SKM-1 (cell line): Measurements from ENCODE around the gene RBM47.
"Not testable (repeated sequence)": the region's sequence is repeated elsewhere in the genome, so short reads cannot be mapped to it uniquely, and the experiment has no call there.

Experiments used
- DNase-seq: peaks from one replicate; lab custom pipeline; 2025; ENCODE audit not compliant: unreplicated experiment; lab: John Stamatoyannopoulos, UW

The RBM47 gene

DNA sequence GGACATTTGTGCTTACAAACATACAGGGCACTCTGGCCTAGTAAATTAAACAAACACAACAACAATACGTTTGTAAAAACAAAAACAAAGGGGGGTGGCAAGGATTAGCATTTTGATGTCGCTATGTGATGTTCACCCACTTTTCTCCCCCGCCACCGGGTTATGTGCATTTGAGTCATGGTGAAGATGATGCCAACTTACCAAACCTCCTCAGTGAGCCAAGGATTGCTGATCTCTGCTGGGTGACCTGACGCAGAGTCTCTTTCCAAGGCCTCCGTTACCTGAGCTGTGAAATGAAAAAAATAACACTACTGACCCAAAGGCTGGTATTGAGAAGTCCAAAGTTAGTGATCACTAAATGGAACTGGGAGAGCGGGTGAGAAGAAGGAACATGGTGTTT, 85.4 kb downstream of the RBM47 start:
- no peak for DNase-seq

DNA sequence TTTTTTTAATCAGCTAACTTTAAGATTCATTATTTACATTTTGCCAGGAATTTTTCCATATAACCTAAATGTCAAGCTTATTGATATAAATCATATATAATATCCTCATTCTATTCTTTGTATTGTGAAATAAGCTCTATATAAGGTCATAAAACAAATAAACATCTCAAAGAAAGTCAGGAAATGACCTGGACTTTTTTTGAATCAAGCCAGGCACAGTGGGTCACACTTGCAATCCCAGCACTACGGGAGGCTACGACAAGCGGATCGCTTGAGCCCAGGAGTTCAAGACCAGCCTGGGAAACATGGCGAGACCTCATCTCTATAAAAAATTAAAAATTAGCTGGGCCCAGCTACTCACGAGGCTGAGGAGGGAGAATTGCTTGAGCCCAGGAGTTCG, 88.9 kb downstream of the RBM47 start:
- DNase-seq, result no peak

DNA sequence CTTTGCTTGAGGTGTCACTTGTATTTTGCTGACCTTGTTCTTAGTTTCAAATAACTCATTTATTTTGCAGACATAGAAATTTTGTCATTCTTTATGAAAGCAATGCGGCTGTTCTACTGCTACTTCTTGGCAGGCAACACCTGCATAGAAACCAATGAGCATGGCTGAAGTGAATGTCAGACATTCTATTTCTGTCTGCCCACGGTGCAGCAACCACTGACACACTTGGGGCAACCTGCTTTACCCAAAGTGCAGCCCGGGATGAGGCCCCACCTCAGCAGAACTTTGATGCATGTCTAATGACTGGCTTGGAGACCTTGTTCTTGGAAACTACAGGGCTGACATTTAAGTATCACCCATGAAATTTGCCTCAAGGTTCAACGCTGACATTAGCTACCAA, 93.6 kb downstream of the RBM47 start:
- no peak for DNase-seq

DNA sequence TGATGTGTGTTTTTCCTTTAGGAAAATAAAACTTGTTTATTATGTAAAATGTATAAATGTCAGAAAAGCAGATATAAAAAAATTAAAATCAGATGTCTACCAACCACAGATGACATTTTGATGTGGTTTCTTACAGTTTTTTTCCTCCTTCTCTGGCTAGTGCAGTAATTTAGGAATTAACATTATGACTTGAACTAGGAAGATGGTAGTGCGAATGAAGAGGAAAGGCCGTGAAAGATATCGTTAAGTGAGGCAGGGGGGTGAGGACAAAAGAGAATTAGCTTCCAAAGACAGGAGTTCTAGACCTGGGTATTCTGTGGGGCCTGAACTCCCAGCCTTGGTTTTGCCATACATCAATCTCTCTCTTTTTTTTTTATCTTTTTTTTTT, 98.0 kb downstream of the RBM47 start:
- DNase-seq, result no peak

DNA sequence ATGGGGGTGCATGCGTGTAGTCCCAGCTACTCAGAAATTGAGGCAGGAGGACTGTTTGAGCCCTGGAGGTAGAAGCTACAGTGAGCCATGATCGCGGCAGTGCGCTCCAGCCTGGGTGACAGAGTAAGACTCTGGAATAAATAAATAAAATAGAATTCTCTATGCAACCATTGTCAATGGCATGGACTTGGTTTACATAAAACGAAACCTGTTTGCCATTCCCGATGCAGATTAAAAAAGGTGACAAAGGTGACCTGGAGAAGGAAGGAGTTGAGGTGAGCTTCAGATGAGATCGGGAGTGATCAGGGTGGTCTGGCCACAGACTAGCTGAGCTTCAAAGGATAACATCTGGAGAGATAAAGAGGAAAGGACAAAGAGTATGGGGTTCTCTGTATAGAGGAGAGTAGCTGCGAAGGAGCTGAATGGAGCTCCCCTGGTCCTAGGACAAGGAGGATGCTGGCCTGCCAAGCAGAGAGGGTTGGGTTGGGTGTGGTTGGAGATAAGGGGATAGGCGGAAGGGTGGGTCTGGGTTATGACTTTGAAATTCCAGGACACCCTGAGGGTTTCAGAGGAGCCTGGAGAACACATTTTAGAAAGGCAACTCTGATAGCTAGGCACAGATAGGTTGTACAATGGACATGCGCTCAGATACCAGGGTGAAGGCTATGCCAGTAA, 98.6 kb downstream of the RBM47 start:
- DNase-seq, result no peak

DNA sequence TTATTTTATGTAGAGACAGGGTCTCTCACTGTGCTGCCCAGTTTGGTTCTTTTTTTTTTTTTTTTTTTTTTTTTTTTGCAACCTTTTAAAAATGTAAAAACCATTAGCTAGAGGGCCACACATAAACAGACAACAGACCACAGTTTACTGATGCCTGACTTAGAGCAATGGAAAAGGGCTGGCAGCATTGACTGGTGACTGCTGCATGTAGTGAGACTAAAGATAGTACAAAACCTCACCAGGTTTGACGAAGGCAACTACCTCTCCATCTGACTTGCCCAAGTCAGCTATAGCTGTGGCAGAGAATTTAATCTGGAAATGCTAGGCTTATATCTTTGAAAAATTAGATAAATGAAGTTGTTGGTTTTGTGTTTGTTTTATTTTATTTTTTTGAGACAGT, 102.9 kb downstream of the RBM47 start:
- DNase-seq, result no peak

DNA sequence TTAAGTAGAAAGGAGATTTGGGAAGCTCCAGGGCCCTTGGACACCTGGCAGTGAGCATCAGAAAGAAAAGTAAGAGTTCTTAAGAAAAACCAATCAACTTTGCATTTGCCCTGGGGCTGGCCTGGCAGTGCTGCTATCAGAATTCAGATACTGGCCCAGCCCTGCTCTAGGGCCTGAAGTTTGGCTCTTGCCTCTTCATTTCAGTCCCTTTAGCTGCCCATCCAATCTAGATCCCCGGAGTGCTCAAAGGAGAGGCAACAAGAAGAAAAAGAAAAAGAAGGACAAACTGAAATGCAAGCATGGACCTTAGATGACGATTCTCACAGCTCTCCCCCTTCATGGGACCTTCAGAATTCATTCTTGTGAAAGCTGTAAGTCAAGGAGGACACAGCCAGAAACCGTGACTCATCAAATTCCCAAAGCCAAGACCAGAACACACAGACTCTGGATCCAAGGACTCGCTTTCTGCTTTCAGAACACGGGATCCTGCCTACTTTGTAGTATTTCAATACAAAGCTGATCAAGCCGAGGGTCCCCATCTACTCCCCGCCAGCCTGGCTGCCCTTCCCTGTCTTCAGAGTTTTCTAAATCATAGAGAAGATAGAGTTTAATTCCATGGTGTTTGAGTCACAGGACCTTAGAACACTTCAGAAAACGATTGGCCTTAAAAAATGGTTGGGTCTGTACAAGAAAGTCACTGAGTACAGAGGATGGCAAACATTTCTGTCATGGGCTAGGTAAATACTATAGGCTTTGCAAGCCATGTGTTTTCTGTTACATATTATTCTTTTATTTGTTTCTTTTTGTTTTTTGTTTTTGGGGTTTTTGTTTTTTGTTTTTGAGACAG, 103.7 kb downstream of the RBM47 start:
- DNase-seq, result no peak

DNA sequence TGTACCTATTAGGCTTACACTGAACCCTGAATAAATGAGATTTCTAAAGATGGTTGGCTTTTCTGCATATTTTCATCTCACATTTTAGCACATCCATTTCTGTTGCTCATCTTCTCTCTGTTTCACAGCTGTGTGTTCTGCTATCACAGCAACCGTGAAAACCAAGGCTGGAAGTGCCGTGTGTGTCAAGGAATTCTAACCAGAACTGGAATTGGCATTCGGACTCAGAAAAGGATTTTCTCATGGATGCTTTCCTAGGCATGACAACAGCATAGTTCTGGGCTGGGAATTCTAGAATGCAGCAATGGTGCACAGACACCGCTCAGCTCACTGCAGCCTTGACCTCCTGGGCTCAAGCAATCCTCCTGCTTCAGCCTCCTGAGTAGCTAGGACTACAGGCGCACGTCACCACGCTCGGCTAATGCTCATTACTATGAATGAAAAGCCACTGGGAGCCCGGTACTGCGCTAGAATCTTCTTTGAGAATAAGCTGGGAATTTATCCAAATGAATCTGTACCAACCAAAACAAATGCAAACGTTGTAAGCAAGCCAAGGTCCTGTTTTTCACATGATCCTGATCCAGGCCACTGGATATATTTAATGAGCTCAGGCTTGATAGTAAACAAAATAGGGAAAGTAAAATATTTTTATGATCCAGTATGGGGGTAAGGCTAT, 105.2 kb downstream of the RBM47 start:
- DNase-seq, result no peak

DNA sequence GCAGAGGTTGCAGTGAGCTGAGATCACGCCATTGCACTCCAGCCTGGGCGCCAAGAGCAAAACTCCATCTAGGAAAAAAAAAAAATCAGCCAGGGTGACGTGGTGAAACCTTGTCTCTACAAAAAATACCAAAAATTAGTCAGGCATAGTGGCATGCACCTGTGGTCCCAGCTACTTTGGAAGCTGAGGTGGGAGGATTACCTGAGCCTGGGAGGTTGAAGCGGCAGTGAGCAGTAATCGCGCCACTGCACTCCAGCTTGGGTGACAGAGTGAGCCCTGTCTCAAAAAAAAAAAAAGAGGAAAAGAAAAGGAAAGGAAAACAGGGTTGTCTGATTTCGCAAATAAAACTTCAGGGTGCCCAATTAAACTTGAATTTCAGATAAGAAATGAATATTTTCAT, 106.1 kb downstream of the RBM47 start:
- DNase-seq, result no peak

DNA sequence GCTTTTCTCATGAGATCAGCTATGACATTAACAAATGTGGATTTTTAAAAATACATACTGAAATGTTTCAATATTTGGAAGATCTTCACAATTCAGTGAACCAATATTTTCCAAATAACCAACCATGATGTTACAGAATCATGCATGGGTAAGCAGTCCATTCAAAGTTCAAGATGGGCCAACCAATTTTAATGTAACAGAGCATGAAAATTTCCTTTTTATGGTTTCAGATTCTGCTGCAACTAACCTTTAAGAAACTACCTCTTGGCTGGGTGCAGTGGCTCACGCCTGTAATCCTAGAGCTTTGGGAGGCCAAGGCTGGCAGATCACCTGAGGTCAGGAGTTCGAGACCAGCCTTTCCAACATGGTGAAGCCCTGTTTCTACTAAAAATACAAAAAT, 107.7 kb downstream of the RBM47 start:
- no peak for DNase-seq

DNA sequence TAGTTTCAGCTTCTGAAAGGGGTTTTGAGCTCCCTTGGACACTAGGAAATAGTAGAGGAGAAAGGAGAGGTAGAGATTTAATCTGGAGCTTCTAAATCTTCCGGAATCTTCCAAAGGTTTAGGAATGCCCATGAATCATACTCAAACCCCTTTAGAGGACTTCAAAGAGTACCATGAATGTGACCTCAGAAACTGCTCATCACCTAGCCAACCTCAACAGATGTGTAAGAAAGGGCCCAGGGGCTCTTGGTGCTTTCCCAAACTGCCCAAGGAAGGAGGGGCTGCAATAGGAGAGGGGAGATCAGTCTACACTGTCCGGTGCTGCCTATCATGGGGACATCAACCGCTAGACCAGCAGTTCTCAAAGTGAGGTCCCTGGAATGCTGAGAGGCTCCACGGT, 109.1 kb downstream of the RBM47 start:
- DNase-seq, result no peak

DNA sequence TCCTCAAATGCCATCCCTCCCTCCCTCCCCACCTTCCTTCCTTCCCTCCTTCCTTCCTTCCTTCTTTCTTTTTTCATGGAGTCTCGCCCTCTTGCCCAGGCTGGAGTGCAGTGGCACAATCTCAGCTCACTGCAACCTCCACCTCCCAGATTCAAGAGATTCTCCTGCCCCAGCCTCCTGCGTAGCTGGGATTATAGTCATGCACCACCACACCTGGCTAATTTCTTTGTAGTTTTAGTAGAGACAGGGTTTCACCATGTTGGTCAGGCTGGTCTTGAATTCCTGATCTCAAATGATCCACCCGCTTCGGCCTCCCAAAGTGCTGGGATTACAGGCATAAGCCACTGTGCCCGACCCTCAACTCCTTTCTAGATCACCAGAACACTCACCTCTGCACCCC, 112.6 kb downstream of the RBM47 start:
- not testable (repeated sequence) for DNase-seq

DNA sequence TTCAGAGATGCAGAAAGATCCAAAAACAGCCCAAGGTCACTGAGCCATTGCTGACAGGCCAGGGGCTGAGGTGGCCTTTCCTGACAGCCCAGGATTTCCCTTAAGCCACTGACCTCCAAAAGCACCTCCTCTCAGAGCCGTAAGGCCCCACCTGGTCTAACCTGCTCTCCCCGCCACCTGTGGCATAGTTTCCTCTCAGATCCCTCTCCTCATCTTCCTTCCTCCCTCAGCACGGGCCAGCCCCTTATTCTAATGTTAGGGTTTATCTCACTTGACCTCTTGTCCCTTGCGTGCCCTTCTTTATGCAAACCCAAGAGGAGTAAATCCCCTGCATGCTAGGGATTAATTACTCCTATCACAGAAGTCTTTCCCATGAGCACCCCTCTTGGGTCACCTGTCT, 113.0 kb downstream of the RBM47 start:
- no peak for DNase-seq

DNA sequence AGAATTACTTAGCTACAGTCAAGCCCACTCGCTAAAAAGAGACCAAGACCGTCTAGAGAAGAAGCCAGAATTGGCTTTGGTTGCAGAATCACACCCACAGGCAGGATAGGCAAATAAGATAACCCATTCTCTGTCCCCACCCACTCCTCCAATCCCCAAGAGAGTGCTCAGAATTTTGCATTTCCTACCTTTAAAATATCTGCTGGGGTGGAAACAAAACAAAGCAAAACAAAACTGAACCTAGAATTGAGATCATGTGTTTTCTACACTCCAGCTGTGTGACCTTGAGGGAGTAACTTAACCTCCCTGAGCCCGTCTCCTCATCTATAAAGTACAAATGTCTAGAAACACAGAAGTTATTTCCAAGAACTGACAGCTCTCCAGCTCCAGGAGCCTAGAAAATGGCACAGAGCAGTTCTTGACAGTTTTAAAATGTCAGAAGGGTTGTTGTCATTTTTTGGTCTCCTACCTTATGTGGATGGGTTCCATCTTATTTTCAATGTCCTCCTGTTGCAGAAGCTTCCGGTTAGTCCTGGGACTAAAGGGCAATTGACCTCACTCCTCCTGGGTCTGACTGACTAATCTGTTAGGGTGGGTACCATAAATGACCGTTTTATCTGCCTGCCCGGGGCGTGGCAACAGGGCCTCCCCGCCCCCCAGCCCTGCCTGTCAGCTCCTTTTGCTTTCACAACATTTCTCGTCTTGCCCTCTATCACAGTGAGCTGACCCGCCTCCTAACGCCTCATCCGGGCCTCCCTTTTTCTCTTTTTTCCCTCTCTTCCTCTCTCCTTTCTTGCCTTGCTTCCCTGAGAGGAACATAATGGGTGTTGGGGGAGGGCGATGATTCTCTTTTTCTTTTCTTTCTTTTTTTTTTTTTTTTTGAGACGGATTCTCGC, 114.0 kb downstream of the RBM47 start:
- no peak for DNase-seq

DNA sequence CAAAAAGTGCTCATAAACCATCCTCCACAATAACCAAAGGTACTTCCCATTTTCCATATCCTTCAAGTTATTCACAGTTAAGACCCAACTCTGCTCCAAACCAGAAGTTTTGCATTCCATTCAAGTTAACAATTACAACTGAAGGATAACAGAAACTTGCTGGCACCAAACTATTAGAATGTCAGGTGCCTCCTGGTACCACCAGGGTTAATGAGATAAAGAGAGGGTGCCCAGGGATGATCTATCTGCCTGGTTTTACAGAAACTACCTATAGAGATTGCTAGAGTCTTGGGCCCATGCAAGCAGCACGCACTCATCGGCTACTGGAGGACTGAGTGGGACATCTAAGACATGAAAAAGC, 114.6 kb downstream of the RBM47 start:
- no peak for DNase-seq

DNA sequence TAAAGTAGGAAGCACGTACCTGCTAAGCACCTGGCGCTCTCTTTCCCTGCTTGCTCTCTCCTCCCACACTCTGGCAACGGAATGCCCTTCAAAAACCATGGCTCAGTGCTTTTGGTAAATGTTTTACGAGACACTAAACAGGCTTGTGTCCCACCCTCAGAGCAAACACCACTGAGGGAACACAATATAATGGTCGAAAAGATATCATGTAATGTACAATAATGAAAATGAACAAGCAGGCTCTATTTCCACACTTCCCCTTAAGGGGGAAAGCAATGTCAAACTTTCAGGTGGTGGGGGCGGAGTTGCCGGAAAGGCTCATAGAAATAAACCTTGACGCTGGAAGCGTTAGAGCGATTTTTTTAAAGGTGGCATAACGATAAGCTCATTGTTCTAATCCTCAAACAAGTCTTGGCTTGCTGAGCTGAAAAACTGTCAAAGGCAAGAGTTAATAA, 115.1 kb downstream of the RBM47 start:
- no peak for DNase-seq

DNA sequence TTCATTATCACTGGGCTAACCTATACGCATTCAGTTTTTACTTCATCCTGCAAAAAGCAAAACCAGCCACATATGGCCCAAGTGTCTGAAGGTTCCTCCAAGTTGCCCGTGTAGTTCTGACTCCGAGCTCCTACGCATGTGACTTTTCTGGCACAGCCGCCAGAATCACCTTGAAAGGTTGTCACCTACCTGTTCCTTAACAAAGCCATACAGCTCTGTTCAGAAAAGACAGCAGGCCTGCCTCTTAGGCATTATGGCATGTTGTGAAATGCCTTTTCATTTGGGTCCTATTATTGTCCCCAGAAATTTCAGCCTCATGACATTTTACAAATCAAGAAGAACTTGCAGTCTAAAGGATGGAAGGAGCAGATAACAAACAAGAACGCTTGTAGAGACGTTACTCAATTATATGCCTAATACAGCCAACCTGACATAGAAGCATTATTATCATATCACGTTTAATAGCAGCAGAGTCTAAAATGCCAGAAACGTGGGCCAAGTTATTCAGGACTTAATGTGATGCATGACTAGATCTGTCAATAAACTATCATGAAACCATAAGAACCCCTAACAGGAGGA, 118.5 kb downstream of the RBM47 start:
- DNase-seq, result no peak

DNA sequence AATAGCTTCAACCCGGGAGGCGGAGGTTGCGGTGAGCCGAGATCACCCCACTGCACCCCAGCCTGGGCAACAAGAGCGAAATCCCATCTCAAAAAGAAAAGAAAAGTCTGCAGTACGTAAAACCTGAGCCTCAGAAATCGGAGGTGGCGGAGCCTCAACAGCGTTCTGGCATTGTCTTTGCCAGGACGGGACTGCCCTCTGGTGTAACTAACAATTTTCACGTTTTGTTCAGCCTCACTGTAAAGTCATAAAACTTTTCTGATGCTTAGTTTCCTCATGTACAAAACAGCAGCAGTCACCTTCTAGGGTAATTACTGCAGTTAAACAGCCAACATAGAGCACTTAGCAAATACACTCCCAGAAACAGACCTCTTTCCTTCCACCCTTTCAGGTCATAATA, 121.7 kb downstream of the RBM47 start:
- no peak for DNase-seq

DNA sequence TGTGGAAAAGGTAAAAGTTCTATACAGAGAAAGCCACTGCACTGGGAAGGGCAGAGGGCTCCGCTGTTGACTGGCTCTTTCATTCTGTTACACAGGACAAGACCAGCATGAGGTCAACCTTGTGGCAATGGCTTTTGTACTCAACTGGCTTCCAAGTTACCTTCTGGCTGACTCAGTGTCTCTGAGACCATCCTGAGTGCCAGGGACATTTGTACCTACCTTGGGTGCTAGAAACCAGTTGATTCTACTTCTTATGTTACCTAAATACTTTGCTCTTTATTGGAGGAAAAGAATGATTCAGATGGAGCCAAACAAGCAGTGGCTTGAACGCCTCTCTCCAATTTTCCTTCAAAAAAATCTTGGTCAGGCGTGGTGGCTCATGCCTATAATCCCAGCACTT, 123.2 kb downstream of the RBM47 start:
- no peak for DNase-seq

DNA sequence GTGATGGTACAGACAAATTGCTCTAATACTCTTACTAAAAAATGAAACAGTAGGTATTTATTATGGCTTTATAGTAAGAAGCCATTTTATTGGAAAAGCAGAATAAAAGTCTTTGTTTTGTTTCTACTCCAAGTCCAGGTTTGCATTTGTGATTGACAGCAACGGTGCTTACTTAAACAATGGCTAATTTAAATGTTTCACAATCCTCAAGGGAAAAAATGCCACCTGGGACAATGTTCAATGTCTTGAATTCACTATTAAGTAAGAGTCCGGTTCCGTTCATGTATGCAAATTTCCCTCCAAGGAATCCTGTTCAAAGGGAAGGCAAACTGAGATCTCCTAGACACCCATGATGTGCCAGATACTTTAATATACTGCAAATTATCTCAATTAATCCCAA, 123.6 kb downstream of the RBM47 start:
- no peak for DNase-seq

DNA sequence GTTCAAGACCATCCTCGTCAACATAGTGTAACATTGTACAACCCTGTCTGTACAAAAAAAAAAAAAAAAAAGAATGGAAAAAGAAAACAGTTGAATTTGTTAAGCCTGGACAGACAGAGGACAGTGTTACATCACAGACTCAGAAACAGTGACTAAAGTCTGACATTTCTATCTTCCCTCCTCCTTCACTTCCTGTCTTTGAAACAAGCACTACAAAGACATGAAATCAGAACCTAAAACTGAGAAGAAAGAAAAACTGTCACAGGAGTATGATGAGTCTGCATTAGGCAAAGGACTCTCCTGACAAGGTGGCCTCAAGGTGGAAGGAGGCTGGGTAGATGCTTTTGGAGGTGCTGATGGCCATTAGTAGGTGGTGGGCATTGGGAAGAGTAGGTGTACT, 126.7 kb downstream of the RBM47 start:
- no peak for DNase-seq
